HEK293 (cell line): Measurements from ENCODE around the gene RBM4.

ENCODE experiments used
- BCL11A ChIP-seq: fragments of 450-650 bp; formaldehyde crosslinking; IDR thresholded peaks from 2 replicates; pipeline ENCODE4 v1.5.1; 2016; ENCODE audit warnings: low read depth, missing biosample characterization, missing genetic modification characterization
- BCL11B ChIP-seq: fragments of 450-650 bp; formaldehyde crosslinking; IDR thresholded peaks from 2 replicates; pipeline ENCODE4 v1.5.1; 2016; ENCODE audit warnings: low read depth, missing biosample characterization, missing genetic modification characterization
- GFI1B ChIP-seq: fragments of 450-650 bp; formaldehyde crosslinking; IDR thresholded peaks from 2 replicates; pipeline ENCODE4 v1.5.1; 2016; ENCODE audit warnings: missing biosample characterization, missing genetic modification characterization
- GLIS1 ChIP-seq: fragments of 450-650 bp; formaldehyde crosslinking; IDR thresholded peaks from 2 replicates; pipeline ENCODE4 v1.5.1; 2016; ENCODE audit warnings: missing biosample characterization, missing genetic modification characterization
- GLIS2 ChIP-seq: fragments of 450-650 bp; formaldehyde crosslinking; IDR thresholded peaks from 2 replicates; pipeline ENCODE4 v1.5.1; 2016; ENCODE audit warnings: missing biosample characterization, missing genetic modification characterization
- OSR2 ChIP-seq: fragments of 450-650 bp; formaldehyde crosslinking; IDR thresholded peaks from 2 replicates; pipeline ENCODE4 v1.5.1; 2016; ENCODE audit warnings: missing biosample characterization, missing genetic modification characterization
- PBX3 ChIP-seq: sonication (generic); formaldehyde crosslinking; IDR thresholded peaks from 2 replicates; pipeline ENCODE4 v1.8.1; 2022; ENCODE audit warnings: mild to moderate bottlenecking, moderate library complexity, missing genetic modification reagents
- RBAK ChIP-seq: fragments of 450-650 bp; formaldehyde crosslinking; IDR thresholded peaks from 2 replicates; pipeline ENCODE4 v1.5.1; 2016; ENCODE audit warnings: missing biosample characterization, missing genetic modification characterization
- TSHZ1 ChIP-seq: fragments of 450-650 bp; formaldehyde crosslinking; IDR thresholded peaks from 2 replicates; pipeline ENCODE4 v1.5.1; 2016; ENCODE audit warnings: missing biosample characterization, missing genetic modification characterization, borderline replicate concordance
- YY2 ChIP-seq: fragments of 450-650 bp; formaldehyde crosslinking; IDR thresholded peaks from 2 replicates; pipeline ENCODE4 v1.5.1; 2016; ENCODE audit warnings: missing biosample characterization, missing genetic modification characterization
- ZBTB17 ChIP-seq: fragments of 450-650 bp; formaldehyde crosslinking; IDR thresholded peaks from 2 replicates; pipeline ENCODE4 v1.5.1; 2016; ENCODE audit warnings: missing biosample characterization, missing genetic modification characterization
- ZBTB8A ChIP-seq: fragments of 450-650 bp; formaldehyde crosslinking; IDR thresholded peaks from 2 replicates; pipeline ENCODE4 v1.5.1; 2016; ENCODE audit warnings: missing biosample characterization, missing genetic modification characterization
- ZNF146 ChIP-seq: fragments of 450-650 bp; formaldehyde crosslinking; IDR thresholded peaks from 2 replicates; pipeline ENCODE4 v1.5.1; 2016; ENCODE audit warnings: missing biosample characterization, missing genetic modification characterization
- ZNF169 ChIP-seq: fragments of 450-650 bp; formaldehyde crosslinking; IDR thresholded peaks from 2 replicates; pipeline ENCODE4 v1.5.1; 2016; ENCODE audit warnings: missing biosample characterization, missing genetic modification characterization
- ZNF280D ChIP-seq: fragments of 450-650 bp; formaldehyde crosslinking; IDR thresholded peaks from 2 replicates; pipeline ENCODE4 v1.5.1; 2016; ENCODE audit warnings: missing biosample characterization, missing genetic modification characterization
- ZNF302 ChIP-seq: fragments of 450-650 bp; formaldehyde crosslinking; IDR thresholded peaks from 2 replicates; pipeline ENCODE4 v1.5.1; 2016; ENCODE audit warnings: missing biosample characterization, missing genetic modification characterization, low read depth
- ZNF398 ChIP-seq: fragments of 450-650 bp; formaldehyde crosslinking; IDR thresholded peaks from 2 replicates; pipeline ENCODE4 v1.5.1; 2017; ENCODE audit warnings: missing biosample characterization, missing genetic modification characterization
- ZNF423 ChIP-seq: fragments of 450-650 bp; formaldehyde crosslinking; IDR thresholded peaks from 2 replicates; pipeline ENCODE4 v1.5.1; 2016; ENCODE audit warnings: missing biosample characterization, missing genetic modification characterization
- ZNF513 ChIP-seq: fragments of 450-650 bp; IDR thresholded peaks from 2 replicates; pipeline ENCODE4 v1.5.1; 2018; ENCODE audit warnings: missing biosample characterization, missing genetic modification characterization
- ZNF548 ChIP-seq: fragments of 450-650 bp; formaldehyde crosslinking; IDR thresholded peaks from 2 replicates; pipeline ENCODE4 v1.5.1; 2016; ENCODE audit warnings: missing biosample characterization, missing genetic modification characterization
- ZNF626 ChIP-seq: fragments of 450-650 bp; sonication (Bioruptor Pico); formaldehyde crosslinking; IDR thresholded peaks from 2 replicates; pipeline ENCODE4 v1.5.1; 2018; ENCODE audit warnings: missing biosample characterization, missing genetic modification characterization, inconsistent platforms
- ZNF645 ChIP-seq: fragments of 450-650 bp; formaldehyde crosslinking; IDR thresholded peaks from 2 replicates; pipeline ENCODE4; 2016; ENCODE audit warnings: missing biosample characterization, missing genetic modification characterization
- ZNF785 ChIP-seq: fragments of 450-650 bp; formaldehyde crosslinking; IDR thresholded peaks from 2 replicates; pipeline ENCODE4 v1.5.1; 2016; ENCODE audit warnings: missing biosample characterization, missing genetic modification characterization
- ZNF792 ChIP-seq: fragments of 450-650 bp; formaldehyde crosslinking; IDR thresholded peaks from 2 replicates; pipeline ENCODE4 v1.5.1; 2016; ENCODE audit warnings: missing biosample characterization, missing genetic modification characterization
- ZNF843 ChIP-seq: fragments of 450-650 bp; formaldehyde crosslinking; IDR thresholded peaks from 2 replicates; pipeline ENCODE4 v1.5.1; 2016; ENCODE audit warnings: missing biosample characterization, missing genetic modification characterization
- ZSCAN16 ChIP-seq: fragments of 450-650 bp; formaldehyde crosslinking; IDR thresholded peaks from 2 replicates; pipeline ENCODE4 v1.5.1; 2016; ENCODE audit warnings: missing biosample characterization, missing genetic modification characterization
- ZXDB ChIP-seq: fragments of 450-650 bp; formaldehyde crosslinking; IDR thresholded peaks from 2 replicates; pipeline ENCODE4 v1.5.1; 2016; ENCODE audit warnings: missing biosample characterization, missing genetic modification characterization

RBM4 gene

GRCh38 chr11:66638177-66639065 is at the start of gene RBM4 (continued):
- no peak; the same call in 1 of the 2 replicates for TF ChIP-seq BCL11A
- TF ChIP-seq ZNF792 (tag by site-specific recombination) = no peak
- no peak for TF ChIP-seq PBX3 (CRISPR knock-in tag)
- TF ChIP-seq ZNF785 (tag by site-specific recombination) = no peak
- TF ChIP-seq TSHZ1 (tag by site-specific recombination) = no peak
- no peak for TF ChIP-seq ZNF645 (tag by site-specific recombination)
- no peak for TF ChIP-seq ZNF626 (tag by site-specific recombination)
- TF ChIP-seq GLIS1 (tag by site-specific recombination) = peak; percentile 81; the same call in 1 of the 2 replicates
- TF ChIP-seq BCL11B (tag by site-specific recombination) = no peak
- TF ChIP-seq OSR2 = no peak; the same call in 1 of the 2 replicates
- peak; percentile 97; the same call in 1 of the 2 replicates for TF ChIP-seq GLIS2 (tag by site-specific recombination)
- no peak for TF ChIP-seq GFI1B (tag by site-specific recombination)
- no peak for TF ChIP-seq ZNF146 (tag by site-specific recombination)
- TF ChIP-seq ZSCAN16 (tag by site-specific recombination) = no peak
- no peak for TF ChIP-seq ZNF548
- no peak for TF ChIP-seq RBAK (tag by site-specific recombination)
- TF ChIP-seq ZBTB8A = no peak; the same call in 1 of the 2 replicates
- TF ChIP-seq ZNF398 (tag by site-specific recombination) = no peak; the same call in 1 of the 2 replicates
- 0 out of 2 replicates have a peak, but pooled peaks have one; percentile 49 for TF ChIP-seq ZNF280D
- no peak for TF ChIP-seq ZNF169 (tag by site-specific recombination)
- peak; percentile 30; the same call in 1 of the 2 replicates for TF ChIP-seq YY2 (tag by site-specific recombination)
- TF ChIP-seq ZNF302 (tag by site-specific recombination) = no peak
- TF ChIP-seq ZNF423 (tag by site-specific recombination) = peak; percentile 40; the same call in 1 of the 2 replicates
- no peak for TF ChIP-seq ZNF513 (tag by site-specific recombination)
- TF ChIP-seq ZBTB17 (tag by site-specific recombination) = peak; percentile 58
- peak; percentile 59 for TF ChIP-seq ZXDB
- 0 out of 2 replicates have a peak, but pooled peaks have one; percentile 9 for TF ChIP-seq ZNF843 (tag by site-specific recombination)
